NCI-H1048 (cell line): ENCODE measurements around the gene KPNA5.
"Not testable (repeated sequence)": the region's sequence is repeated elsewhere in the genome, so short reads cannot be mapped to it uniquely, and the experiment has no call there.

Source experiments
- DNase-seq: peaks from one replicate; lab custom pipeline; 2025; lab: John Stamatoyannopoulos, UW

Gene KPNA5

GRCh38 chr6:116703888-116704287 lies 22.9 kb downstream of the KPNA5 start:
- not testable (repeated sequence) for DNase-seq

GRCh38 chr6:116705917-116706316 lies 24.9 kb downstream of the KPNA5 start:
- no peak for DNase-seq

GRCh38 chr6:116714296-116714695 lies 33.3 kb downstream of the KPNA5 start:
- DNase-seq = no peak

GRCh38 chr6:116714761-116715160 lies 33.8 kb downstream of the KPNA5 start:
- no peak for DNase-seq

GRCh38 chr6:116726947-116727346 lies 45.9 kb downstream of the KPNA5 start:
- DNase-seq = no peak

GRCh38 chr6:116730513-116730912 lies 49.5 kb downstream of the KPNA5 start:
- no peak for DNase-seq

- DNase-seq = no peak
Measured at GRCh38 chr6:116737004-116737403, 56.0 kb downstream of the KPNA5 start.

- DNase-seq = not testable (repeated sequence)
Measured at GRCh38 chr6:116740486-116740885, 59.5 kb downstream of the KPNA5 start.

GRCh38 chr6:116741571-116741970 lies 60.6 kb downstream of the KPNA5 start:
- no peak for DNase-seq

- no peak for DNase-seq
Measured at GRCh38 chr6:116745176-116745575, 64.2 kb downstream of the KPNA5 start.

- no peak for DNase-seq
Measured at GRCh38 chr6:116761779-116762178, 80.8 kb downstream of the KPNA5 start.

- DNase-seq = no peak
Measured at GRCh38 chr6:116762235-116762634, 81.2 kb downstream of the KPNA5 start.

- no peak for DNase-seq
Measured at GRCh38 chr6:116763048-116763447, 82.0 kb downstream of the KPNA5 start.

- DNase-seq = no peak
Measured at GRCh38 chr6:116763906-116764628, 83.1 kb downstream of the KPNA5 start.

- no peak for DNase-seq
Measured at GRCh38 chr6:116764629-116764960, 83.6 kb downstream of the KPNA5 start.

GRCh38 chr6:116764961-116765841 lies 84.2 kb downstream of the KPNA5 start, which contains the start of gene FAM162B:
Gene FAM162B, minus strand, starts transcription at chr6:116765719. Its CDS starts 143 bp downstream, at chr6:116765576.
- DNase-seq = no peak

GRCh38 chr6:116766506-116767176 lies 85.6 kb downstream of the KPNA5 start:
- DNase-seq = no peak

- no peak for DNase-seq
Measured at GRCh38 chr6:116767715-116768114, 86.7 kb downstream of the KPNA5 start.

- DNase-seq = no peak
Measured at GRCh38 chr6:116772450-116772849, 91.4 kb downstream of the KPNA5 start.

GRCh38 chr6:116773886-116774285 lies 92.9 kb downstream of the KPNA5 start:
- DNase-seq = no peak

- no peak for DNase-seq
Measured at GRCh38 chr6:116779573-116780164, 98.7 kb downstream of the KPNA5 start.

- no peak for DNase-seq
Measured at GRCh38 chr6:116783852-116784251, 102.8 kb downstream of the KPNA5 start.
